ENCODE measurements around the gene TNIP3. TPM values are rescaled to one million over a fixed set of nuclear protein-coding genes. Genes with fewer than 3 reads are reported as not detected.
A peak's percentile ranks its signal among the peaks of the same experiment; 100 is the strongest.
"Not testable (repeated sequence)": the region's sequence is repeated elsewhere in the genome, so short reads cannot be mapped to it uniquely, and the experiment has no call there.

The TNIP3 gene
- total RNA-seq: 1 to 10 TPM in 1 of 2 donors, under 1 TPM in 1; 0.67 to 3.8 TPM
- long read RNA-seq, partial matches to known transcripts: 0 of 3 reads
- long read RNA-seq, other reads (novel, unspliced or antisense): 0 of 3 reads

DNA sequence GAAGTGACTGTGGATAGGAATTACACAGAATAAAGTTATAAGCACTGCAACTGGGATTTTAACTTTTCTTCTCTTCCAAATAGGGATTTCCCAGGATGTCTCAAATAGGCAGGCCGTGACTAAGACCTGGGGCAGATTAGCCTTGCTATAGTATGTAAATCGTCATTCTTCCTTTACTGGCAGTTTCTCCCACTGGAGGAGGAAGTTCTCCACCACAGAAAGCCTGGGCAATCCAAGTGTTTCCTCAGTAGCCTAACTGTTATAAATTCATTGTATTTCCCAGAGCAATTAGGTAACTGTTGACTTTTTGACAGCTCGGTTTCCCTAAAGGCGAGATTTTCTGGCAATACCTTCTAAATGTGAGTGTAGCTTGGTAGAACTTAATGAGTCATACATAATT lies at the start of gene TNIP3:
Gene TNIP3 (minus strand): TSS at position 31 of the 400 bp plus-strand sequence. CDS start 196 bp downstream, outside the sequence.
- DNase-seq: peak in 1 of 2 donors; percentile 47
- intact Hi-C loops (cut with DNase I, micrococcal nuclease): no loop called here
- peak; percentile 96 for ATAC-seq

DNA sequence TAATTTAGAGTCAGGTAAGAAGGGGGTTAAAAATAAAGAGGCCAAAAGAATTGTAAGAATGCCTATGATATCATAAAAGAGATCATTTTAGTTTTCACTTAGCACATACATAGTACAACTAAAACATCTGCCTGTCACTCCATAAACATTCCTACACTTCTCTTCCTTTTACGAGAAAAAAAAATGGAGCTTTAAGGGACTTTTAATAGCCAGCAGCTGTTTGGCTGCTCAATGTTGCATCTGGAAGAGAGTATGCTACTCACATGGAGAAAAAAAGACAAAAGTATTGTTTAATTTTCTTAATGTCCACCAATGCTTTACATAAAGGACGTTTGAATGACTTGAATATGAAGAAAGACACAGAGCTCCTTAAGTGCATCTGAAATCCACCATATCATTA lies 48.7 kb upstream of the TNIP3 start:
- intact Hi-C loops (cut with DNase I, micrococcal nuclease): no loop called here
- no peak for DNase-seq
- no peak for ATAC-seq

DNA sequence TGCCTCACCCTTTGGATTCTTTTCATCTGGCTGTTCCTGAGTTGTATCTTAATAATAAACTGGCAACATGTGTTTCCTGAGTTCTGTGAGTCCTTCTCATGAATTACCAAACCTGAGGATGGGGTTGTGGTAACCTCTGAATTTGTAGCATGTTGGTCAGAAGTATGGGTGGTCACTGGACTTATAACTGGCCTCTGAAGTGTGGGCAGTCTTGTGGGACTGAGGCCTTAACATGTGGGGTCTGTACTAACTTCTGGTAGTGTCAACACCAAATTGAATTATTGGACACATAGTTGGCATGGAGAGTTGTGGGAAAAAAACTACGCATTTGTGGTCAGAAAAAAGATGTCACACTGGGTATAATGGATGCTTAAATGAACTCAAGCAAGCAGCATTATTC lies 45.0 kb upstream of the TNIP3 start:
- ATAC-seq: no peak

GRCh38 chr4:121208244-121209007 lies 44.3 kb upstream of the TNIP3 start:
- ATAC-seq (peak; percentile 46), DNase-seq (no peak)
- intact Hi-C loops (cut with DNase I, micrococcal nuclease): no loop called here

More for the DNA sequence above, 45.0 kb upstream of the TNIP3 start:
- intact Hi-C loops (cut with DNase I, micrococcal nuclease): no loop called here
- no peak for DNase-seq

DNA sequence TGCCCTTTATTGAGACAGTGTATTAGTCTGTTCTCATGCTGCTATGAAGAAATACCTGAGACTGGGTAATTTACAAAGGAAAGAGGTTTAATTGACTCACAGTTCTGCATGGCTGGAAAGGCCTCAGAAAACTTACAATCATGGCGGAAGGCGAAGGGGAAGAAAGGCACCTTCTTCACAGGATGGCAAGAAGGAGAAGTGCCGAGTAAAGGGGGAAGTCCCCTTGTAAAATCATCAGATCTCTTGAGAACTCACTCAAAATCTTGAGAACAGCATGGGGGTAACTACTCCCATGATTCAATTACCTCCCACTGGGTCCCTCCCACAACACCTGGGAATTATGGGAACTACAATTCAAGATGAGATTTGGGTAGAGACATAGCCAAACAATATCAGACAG lies 41.7 kb upstream of the TNIP3 start:
- intact Hi-C loops (cut with DNase I, micrococcal nuclease); ATAC-seq; DNase-seq: not testable (repeated sequence)

GRCh38 chr4:121200795-121201472 lies 36.8 kb upstream of the TNIP3 start:
- ATAC-seq: no peak

DNA sequence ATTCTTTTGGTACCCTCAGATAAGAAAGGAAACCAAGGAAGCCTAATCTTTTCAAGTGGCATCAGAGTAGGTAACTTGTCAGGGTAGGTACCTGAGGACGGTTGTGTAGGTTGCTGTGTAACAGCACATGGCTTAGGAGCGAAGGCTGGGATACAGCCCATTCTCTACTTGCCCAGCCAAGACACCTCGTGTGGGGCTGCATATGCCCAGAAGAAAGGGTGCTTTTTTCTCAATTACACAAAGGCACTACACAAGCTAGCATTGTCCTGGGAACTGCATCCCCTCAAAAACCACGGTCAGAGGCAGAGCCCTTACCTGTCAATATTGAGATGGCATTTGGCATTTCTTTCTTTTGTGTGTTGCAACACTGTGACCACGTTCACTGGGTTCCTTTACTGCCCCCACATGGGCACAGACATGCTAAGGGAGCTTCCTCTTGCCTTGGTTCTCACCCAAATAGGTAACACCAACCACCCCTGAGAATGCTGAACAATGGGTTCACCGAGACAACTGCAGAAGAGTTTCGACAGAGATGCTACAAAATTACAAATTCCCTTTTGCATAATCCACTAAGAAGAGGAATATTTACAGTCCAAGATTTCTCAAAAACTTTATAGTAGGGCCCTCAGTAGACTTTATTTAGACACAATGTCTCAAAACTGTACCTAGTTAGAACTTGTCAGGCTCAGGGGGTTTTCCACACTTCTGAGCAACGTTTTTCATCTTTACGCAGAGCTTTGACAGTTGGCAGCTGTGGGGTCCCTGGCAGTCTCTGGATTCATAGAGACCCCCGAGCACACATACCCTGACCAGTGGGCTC lies 35.8 kb upstream of the TNIP3 start:
- ATAC-seq (no peak), DNase-seq (no peak)
- intact Hi-C loops (cut with DNase I, micrococcal nuclease): no loop called here

More at GRCh38 chr4:121200795-121201472, 36.8 kb upstream of the TNIP3 start:
- intact Hi-C loops (cut with DNase I, micrococcal nuclease): no loop called here
- no peak for DNase-seq

- ATAC-seq: no peak
- intact Hi-C loops (cut with DNase I, micrococcal nuclease): no loop called here
- DNase-seq: no peak
Observed at GRCh38 chr4:121198251-121198650, 34.1 kb upstream of the TNIP3 start.

GRCh38 chr4:121195649-121196048 lies 31.5 kb upstream of the TNIP3 start:
- intact Hi-C loops (cut with DNase I, micrococcal nuclease): no loop called here
- ATAC-seq: no peak
- no peak for DNase-seq

- intact Hi-C loops (cut with DNase I, micrococcal nuclease): loop anchor here in 1 of 2 donors (5.0 kb wide), 1 partner anchor 60 kb away; no protein-coding TSS in a partner anchor
- DNase-seq (no peak), ATAC-seq (no peak)
Observed at GRCh38 chr4:121192480-121192879, 28.4 kb upstream of the TNIP3 start.

DNA sequence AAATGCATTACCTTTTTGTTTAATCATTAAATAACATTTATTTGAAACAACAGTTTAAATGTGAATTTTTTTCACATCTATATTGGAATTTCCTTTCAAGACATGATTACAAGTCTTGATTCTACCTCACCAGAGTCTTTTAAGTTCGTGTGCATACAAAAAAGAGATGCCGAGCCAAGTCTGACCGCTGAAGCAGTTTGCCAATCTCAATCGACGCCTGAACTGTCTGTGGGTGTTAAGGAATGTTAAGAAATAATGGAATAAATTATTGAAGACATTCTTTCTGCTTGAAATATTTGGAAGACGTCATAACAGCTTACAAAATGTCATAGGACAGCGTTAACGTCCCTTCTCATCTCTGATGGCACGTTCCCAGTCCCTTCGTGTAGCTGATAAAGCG lies 27.9 kb upstream of the TNIP3 start:
- DNase-seq (no peak), ATAC-seq (no peak)
- intact Hi-C loops (cut with DNase I, micrococcal nuclease): loop anchor here in 1 of 2 donors (5.0 kb wide), 1 partner anchor 60 kb away; no protein-coding TSS in a partner anchor

GRCh38 chr4:121191361-121191760 lies 27.2 kb upstream of the TNIP3 start:
- intact Hi-C loops (cut with DNase I, micrococcal nuclease): loop anchor here in 1 of 2 donors (5.0 kb wide), 1 partner anchor 61 kb away; no protein-coding TSS in a partner anchor
- DNase-seq (no peak), ATAC-seq (no peak)

- ATAC-seq (peak; percentile 49), DNase-seq (no peak)
- intact Hi-C loops (cut with DNase I, micrococcal nuclease): loop anchor here in 1 of 2 donors (5.0 kb wide), 1 partner anchor 62 kb away; no protein-coding TSS in a partner anchor
Observed at GRCh38 chr4:121190389-121190788, 26.3 kb upstream of the TNIP3 start.

GRCh38 chr4:121189326-121190215 lies 25.4 kb upstream of the TNIP3 start:
- no peak for DNase-seq
- intact Hi-C loops (cut with DNase I, micrococcal nuclease): loop anchor here in 1 of 2 donors (5.0 kb wide), 1 partner anchor 63 kb away; no protein-coding TSS in a partner anchor
- ATAC-seq: peak; percentile 35

GRCh38 chr4:121187206-121187605 lies 23.1 kb upstream of the TNIP3 start:
- intact Hi-C loops (cut with DNase I, micrococcal nuclease): no loop called here
- DNase-seq (no peak), ATAC-seq (no peak)

DNA sequence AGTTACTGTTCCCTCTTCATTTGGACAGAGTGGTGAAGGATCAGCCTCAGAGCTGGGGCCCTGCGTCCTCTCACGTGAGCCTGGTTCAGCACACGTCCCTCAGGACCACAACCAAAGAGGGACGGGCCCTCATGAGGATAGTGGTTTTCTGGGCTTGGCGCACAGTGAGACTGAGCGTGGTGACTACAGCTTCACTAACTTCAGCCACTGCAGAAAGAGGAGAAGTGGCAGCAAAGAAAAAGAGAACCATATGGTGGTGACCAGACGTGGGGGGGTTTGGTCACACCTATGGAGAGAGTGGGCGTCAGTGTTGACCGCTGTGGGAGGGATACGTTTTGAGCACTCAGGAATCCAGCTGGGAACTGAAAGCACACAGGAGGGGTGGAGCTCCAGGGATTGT lies 21.8 kb upstream of the TNIP3 start:
- no peak for DNase-seq
- intact Hi-C loops (cut with DNase I, micrococcal nuclease): no loop called here
- no peak for ATAC-seq

DNA sequence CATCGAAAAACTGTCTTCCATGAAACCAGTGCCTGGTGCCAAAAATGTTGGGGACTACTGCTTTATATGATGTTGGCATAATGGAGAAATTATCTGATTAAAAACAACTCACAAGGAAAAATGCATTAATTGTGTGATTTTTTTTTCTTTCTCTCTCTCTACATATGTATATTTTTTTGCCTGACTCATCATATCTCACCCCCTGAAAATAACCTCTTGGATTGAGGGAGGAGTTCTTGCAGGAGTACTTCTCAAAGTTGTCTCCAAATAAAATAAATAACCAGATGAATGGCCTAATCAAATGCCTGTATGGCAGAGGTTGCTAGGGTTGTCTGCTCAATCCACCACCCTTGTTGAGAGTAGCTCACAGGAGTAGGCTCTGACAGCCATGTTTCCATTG lies 19.9 kb upstream of the TNIP3 start:
- intact Hi-C loops (cut with DNase I, micrococcal nuclease): no loop called here
- DNase-seq (no peak), ATAC-seq (no peak)

- DNase-seq: no peak
- ATAC-seq: peak; percentile 42
Observed at GRCh38 chr4:121183361-121183760, 19.2 kb upstream of the TNIP3 start.

More at GRCh38 chr4:121183361-121183760, 19.2 kb upstream of the TNIP3 start:
- intact Hi-C loops (cut with DNase I, micrococcal nuclease): no loop called here

Measured in left colon (tissue), 2 donors.